K562 (cell line): ENCODE results near the gene FCER2.

Experiments
- CTCF ChIP-seq, 3 experiments: IDR thresholded peaks in 2 of 3; conservative IDR thresholded peaks in 1 of 3; 2 replicates each; pipeline ENCODE4 v1.5.1; 2011 to 2012; ENCODE audit warnings: low read length in 3 of 3, mild to moderate bottlenecking in 3 of 3, control low read depth in 2 of 3, improper control_type of control experiment in 1 of 3, inconsistent platforms in 1 of 3, low read depth in 1 of 3, mixed read lengths in 1 of 3, moderate library complexity in 1 of 3; ENCODE audit not compliant: insufficient read depth in 2 of 3
- POLR2AphosphoS5 ChIP-seq: IDR thresholded peaks from 2 replicates; pipeline ENCODE4 v1.6.1; 2011; ENCODE audit warnings: mild to moderate bottlenecking, low read depth, low read length, moderate library complexity; ENCODE audit not compliant: control insufficient read depth, insufficient read depth
- TRIM24 ChIP-seq, 2 experiments: fragments of 450-650 bp; IDR thresholded peaks; 2 replicates each; pipeline ENCODE4 v1.6.1; 2016

DNA sequence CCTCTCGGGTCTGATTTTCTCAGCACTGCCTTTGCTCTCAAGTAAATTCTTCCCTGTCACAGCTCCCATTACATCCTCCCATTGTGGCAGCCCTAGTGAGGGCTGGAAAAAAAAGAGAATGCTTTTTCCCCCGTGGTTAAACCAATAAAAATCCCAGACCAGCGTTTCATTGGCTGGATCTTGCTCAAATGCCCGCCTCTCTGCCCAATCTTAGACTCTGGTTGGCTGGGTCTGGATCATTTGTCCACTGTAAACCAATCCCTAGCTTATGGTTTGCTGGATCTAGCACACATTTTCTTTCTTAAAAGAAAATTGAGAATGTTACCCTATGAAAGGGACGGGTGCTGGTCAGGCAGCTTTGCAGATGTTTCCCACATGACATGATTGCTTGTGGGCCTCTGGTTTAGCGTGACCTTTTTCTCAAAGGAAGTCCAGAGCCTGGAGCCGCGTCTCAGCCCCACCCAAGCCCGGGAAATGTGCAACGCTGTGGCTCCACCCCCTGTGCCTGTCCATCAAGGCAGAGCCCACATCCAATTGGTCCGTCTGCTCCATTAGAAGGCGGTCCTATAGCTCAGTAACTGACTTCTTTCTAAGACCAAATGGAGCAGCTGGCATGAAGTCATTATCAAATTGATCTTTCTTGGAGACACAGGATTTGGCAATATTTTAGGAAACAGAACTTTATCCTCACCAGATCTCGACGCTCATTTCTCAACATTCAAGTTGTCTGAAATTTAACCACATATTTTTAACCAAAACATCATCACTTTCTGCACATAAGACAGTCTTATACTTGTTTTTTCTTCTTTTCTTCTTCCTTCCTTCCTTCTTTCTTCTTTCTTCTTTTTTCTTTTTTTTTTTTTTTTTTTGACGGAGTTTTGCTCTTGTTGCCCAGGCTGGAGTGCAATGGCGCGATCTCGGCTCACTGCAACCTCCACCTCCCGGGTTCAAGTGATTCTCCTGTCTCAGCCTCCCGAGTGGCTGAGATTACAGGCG, 27.6 kb downstream of the FCER2 start:
- no peak for TF ChIP-seq CTCF (IDR thresholded peaks at IDR 0.05 in 2 of 3, conservative IDR thresholded peaks at IDR 0.05 in 1 of 3; ENCODE audit: insufficient read depth in 2 of 3, low read depth in 1 of 3, low read length in 3 of 3)
- TF ChIP-seq TRIM24 (IDR thresholded peaks at IDR 0.05): no peak
- no peak for TF ChIP-seq POLR2AphosphoS5
